ENCODE data around the gene TTC23.

TTC23 gene

DNA sequence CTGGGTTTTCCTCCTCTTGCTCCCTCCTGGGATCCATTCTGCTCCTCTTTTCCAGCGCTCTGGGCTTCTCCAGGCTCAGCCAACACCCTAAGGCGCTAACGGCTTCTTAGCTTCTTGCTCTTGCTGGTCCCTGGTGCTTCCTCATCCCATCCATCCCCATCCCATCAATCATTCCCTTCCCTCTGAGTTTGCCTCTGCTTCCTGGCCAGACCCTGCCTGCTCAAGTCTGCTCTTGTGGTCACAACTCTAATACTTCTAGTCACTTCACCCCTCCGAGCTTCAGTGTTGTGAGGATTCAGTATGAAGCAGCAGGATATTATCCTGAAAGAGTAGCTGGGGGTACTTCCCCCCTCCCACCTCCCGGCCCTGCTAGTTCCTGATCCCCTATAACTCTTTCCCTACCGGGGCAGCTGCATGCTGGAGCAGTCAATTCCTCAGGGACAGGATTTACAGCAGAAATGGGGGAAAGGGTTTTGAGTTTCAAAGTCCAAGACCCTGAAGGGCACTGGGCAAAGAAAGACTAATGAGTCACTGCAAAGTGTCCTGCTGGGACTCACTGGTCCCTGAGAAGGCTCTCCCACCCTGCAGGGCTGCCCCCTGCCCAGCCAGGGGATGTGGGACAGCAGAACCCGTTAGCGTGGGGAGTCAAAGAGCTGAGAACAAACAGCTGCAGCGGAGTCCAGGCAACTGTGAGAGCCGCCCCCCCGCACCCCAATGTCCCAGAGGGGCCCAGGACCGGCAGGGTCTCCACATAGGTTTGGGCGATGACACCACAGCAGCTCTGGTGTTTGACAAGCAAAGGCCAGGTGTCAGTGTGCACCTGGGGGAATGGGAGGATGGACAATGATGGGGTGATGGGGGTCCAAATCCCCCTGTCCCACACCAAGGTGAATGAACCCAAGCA, 146.8 kb downstream of the TTC23 start:
- Histone ChIP-seq H3K36me3 (ENCODE audit: insufficient read depth, low read length) (no peaks in the 10 kb centered on the region), H3K9ac (ENCODE audit: low read depth, low read length) (no peak overlapping the region), H3K4me1 (ENCODE audit: insufficient read depth, low read length) (no peaks in the 10 kb centered on the region), H3K9me3 (ENCODE audit: control insufficient read depth, insufficient read depth, low read length) (no peaks in the 10 kb centered on the region; the same call in 1 of the 2 replicates)

DNA sequence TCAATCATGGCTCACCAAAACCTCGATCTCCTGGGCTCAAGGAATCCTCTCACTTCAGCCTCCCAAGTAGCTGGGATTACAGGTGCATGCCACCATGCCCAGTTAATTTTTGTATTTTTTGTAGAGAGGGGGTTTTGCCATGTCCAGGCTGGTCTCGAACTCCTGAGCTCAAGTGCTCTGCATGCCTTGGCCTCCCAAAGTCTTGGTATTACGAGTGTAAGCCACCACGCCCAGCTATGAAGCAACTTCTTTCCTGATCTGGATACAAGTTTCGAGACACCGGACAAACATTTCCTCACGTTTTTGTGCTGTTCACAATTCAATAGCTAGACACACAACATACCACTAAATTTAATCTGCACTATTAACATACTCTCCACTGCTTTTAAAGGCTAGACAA, 147.9 kb downstream of the TTC23 start:
- H3K4me1 ChIP-seq (ENCODE audit: insufficient read depth, low read length), result no peaks in the 10 kb centered on the region
- no peaks in the 10 kb centered on the region for H3K36me3 ChIP-seq (ENCODE audit: insufficient read depth, low read length)
- H3K9ac ChIP-seq (ENCODE audit: low read depth, low read length), result no peak overlapping the region
- H3K9me3 ChIP-seq (ENCODE audit: control insufficient read depth, insufficient read depth, low read length), result no peaks in the 10 kb centered on the region; the same call in 1 of the 2 replicates

DNA sequence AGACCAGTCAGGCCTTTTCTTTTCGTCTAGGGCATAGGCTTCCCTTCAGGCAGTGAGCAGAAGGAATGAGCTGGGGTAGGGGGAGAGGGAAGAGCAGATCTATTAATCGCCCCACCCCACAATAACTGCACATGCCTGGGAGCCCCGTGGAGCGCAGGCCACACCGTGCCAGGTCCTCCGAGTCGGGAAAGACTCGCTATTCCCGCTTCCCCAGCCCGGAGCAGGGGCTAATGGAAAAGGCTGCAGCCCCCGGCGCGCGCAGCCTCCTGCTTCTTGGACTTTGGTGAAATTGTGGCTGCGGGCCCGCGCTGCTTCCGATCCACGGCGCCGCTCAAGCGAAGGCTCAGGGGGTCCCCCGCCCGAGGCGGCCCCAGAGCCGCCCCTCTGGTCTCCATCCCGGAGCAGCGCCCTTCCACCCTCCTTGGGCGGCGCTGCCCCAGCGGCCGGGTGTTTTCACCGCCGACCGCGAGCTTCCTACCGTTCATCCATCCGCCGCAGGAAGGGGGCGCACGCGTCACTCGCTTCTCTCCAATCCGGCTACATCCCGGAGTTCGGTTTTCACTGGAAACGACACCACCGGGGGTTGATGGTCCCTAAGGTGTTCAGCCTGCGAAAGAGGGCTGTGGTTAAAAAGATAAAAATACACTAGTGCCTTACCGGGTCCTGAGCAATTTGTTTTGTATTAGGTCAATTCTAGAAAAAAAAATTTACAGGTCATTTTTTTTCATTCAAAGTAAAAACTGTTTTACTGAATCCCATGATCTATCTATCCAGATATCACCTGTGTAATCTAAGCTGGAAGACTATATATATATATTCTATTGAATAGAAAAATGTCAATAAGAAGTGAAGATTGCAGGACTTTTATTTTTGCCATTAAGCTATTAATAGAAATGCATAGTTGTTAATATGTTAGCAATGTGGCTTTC, 148.9 kb downstream of the TTC23 start:
- Histone ChIP-seq H3K4me1 (ENCODE audit: insufficient read depth, low read length) (no peaks in the 10 kb centered on the region), H3K9me3 (ENCODE audit: control insufficient read depth, insufficient read depth, low read length) (no peaks in the 10 kb centered on the region; the same call in 1 of the 2 replicates), H3K9ac (ENCODE audit: low read depth, low read length) (peak overlapping the region; percentile 41; the same call in 1 of the 2 replicates), H3K36me3 (ENCODE audit: insufficient read depth, low read length) (no peaks in the 10 kb centered on the region)

DNA sequence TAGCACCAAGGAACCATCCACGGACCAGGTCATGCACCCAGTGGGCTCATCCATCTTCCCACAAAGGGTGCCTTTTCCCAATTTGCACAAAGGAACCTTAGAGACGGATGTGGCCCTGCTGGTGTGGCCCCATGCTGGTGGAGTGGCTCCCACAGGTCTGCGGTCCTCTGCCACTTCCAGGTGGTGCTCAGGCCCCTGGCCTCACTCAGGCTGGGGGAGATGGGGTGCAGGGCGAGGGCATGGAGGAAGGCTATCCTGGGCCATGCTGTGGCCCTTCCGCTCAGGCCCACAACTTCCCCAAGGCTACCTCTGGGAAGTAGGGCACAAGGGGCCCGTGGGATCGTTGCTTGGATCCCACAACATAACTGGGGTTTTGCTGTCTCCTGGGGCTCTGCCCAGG, 149.7 kb downstream of the TTC23 start:
- Histone ChIP-seq H3K4me1 (ENCODE audit: insufficient read depth, low read length) (no peaks in the 10 kb centered on the region), H3K36me3 (ENCODE audit: insufficient read depth, low read length) (no peaks in the 10 kb centered on the region), H3K9me3 (ENCODE audit: control insufficient read depth, insufficient read depth, low read length) (no peaks in the 10 kb centered on the region; the same call in 1 of the 2 replicates), H3K9ac (ENCODE audit: low read depth, low read length) (no peak overlapping the region)

DNA sequence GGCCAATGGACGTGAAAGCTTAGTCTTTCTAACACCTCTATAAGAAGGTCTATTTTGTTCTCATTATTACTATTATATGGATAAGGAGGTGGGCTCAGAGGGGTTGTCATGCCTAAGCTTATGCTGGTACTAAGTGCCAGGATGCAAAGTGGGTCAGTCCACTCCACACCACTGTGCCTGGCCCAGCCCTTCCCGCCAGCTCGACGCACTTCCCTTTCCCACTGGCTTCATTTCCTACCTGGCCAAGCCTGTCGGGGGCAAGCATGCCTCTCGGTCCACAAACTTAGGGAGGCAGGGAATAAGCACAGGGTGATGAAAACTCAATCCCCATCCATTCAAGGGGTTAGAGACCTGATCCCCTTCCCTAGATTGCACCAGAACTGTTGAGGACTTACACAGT, 150.4 kb downstream of the TTC23 start:
- Histone ChIP-seq H3K9me3 (ENCODE audit: control insufficient read depth, insufficient read depth, low read length) (no peaks in the 10 kb centered on the region; the same call in 1 of the 2 replicates), H3K9ac (ENCODE audit: low read depth, low read length) (no peak overlapping the region), H3K36me3 (ENCODE audit: insufficient read depth, low read length) (no peaks in the 10 kb centered on the region), H3K4me1 (ENCODE audit: insufficient read depth, low read length) (no peaks in the 10 kb centered on the region)

DNA sequence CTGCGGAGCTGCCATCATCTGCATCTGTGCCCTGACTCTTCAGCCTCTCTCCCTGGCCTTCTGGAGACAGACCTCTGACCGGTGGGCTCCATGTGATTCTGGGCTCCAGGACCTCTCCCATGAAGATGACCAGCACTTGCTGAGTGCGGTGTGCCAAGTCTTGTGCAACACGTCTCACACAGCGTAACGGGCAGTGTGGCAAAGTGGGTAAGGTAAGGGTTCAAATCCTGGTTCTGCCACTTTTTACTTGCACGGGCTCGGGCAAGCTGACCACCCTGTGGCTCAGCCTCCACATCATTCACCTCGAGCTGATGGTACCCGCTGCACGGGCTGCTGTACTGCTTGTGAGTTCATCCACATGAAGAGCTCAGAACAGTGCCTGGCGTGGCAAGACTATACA, 151.0 kb downstream of the TTC23 start:
- Histone ChIP-seq H3K4me1 (ENCODE audit: insufficient read depth, low read length) (no peaks in the 10 kb centered on the region), H3K9ac (ENCODE audit: low read depth, low read length) (no peak overlapping the region), H3K9me3 (ENCODE audit: control insufficient read depth, insufficient read depth, low read length) (no peaks in the 10 kb centered on the region; the same call in 1 of the 2 replicates), H3K36me3 (ENCODE audit: insufficient read depth, low read length) (no peaks in the 10 kb centered on the region)

DNA sequence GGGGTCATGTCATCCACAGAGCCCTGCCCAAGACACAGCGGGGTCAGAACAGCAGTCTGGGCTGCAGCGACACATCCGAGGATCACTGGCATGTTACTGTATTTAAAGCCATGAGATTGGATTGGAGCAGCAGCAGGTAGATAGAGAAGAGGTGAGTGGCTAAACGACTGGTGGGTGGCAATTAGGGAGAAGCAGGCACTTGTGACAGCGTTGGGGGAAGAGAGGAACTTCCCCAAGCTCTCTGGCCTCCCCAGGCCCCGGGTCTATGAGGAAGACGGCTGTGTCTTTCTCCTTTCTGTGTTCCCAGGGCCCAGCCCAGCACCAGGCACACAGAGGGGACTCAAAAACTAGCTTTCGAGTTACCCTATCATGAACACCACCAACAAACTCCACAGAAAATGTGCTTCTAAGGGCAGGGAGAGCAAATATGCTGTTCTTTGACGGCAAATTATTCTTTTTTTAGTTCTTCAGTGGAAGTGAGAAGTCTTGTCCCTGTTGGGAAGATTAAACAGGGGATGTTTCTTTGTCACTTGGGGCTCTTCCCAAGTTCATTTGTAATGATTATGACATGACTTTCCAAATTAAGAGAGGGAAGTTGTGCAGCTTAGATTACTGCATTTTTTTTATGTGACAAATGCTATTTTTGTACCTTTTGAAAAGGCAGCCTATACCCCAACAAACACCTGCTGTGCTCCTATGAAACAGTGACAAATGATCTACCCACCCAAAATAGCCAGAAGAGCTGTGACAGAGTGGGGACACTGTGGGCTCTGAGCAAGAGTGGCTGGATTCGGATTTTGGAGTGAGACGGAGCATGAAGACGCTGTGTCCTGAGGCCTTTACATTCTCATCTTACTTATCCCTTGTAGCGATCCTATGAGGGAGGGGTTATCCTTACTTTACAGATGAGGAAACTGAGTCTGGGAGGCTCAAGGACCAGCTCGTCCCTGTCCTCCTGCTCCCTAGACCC, 151.7 kb downstream of the TTC23 start:
- Histone ChIP-seq H3K36me3 (ENCODE audit: insufficient read depth, low read length) (no peaks in the 10 kb centered on the region), H3K9ac (ENCODE audit: low read depth, low read length) (no peak overlapping the region), H3K9me3 (ENCODE audit: control insufficient read depth, insufficient read depth, low read length) (no peaks in the 10 kb centered on the region), H3K4me1 (ENCODE audit: insufficient read depth, low read length) (no peaks in the 10 kb centered on the region)

DNA sequence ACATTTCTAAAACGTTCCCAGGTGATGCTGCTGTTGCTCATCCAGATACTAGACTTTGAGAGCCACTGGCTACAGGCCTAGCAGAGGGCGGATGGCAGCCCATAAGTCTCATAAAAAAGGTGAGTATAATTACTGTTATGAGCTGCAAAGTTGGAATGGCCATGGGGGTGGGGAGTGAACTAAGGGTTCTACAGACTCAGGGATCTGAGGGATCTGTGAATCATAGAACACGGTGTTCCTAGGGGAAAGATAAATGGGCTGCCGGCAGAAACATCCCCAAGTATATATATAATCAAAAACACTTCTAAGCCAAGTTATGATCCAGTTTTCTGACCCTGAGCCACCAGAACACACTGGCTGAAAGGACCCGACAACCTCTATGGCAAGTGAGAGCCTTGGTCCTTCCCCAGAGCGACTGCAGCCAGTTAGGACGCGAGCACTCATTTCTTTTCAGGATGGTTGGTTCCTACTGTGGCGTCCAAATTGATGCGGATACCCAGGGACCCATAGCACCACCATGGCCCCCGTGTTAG, 152.4 kb downstream of the TTC23 start:
- no peaks in the 10 kb centered on the region for H3K4me1 ChIP-seq (ENCODE audit: insufficient read depth, low read length)
- no peak overlapping the region for H3K9ac ChIP-seq (ENCODE audit: low read depth, low read length)
- H3K36me3 ChIP-seq (ENCODE audit: insufficient read depth, low read length), result no peaks in the 10 kb centered on the region
- H3K9me3 ChIP-seq (ENCODE audit: control insufficient read depth, insufficient read depth, low read length), result no peaks in the 10 kb centered on the region

DNA sequence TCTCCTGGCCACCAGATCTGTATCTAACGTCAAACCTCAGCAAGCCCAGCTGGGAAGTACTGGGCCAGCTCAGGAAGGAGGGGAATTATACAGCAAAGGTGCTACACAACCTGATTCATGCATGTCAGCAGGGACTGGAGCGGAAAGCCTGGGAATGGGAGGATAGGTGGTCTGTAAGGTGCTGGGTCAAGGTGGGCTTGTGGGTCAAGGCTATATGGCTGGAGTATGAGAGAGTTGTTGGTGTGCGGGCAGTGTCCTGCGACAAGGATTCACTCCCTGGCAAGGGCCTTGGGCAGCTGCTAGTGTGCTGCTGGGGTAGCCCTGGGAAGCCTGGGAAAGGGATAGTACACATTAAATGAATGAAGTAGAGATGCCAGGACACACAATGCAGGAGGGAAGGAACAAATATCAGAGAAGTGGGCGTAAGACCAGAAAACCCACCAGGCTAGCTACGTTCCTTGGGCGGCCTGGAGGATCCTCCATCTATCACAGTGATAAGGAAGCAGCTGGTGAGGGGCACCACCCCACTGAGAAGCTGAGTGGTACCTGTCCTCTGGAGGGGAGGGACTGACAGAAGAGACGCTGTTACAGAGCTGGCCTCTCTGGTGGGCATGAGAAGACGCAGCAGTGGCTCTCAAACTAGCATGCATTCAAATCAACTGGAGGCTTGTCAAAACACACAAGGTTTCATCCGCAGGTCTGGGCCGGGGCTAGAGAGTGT, 153.0 kb downstream of the TTC23 start:
- H3K9me3 ChIP-seq (ENCODE audit: control insufficient read depth, insufficient read depth, low read length), result no peaks in the 10 kb centered on the region
- no peak overlapping the region for H3K9ac ChIP-seq (ENCODE audit: low read depth, low read length)
- H3K36me3 ChIP-seq (ENCODE audit: insufficient read depth, low read length), result no peaks in the 10 kb centered on the region
- no peaks in the 10 kb centered on the region for H3K4me1 ChIP-seq (ENCODE audit: insufficient read depth, low read length)

DNA sequence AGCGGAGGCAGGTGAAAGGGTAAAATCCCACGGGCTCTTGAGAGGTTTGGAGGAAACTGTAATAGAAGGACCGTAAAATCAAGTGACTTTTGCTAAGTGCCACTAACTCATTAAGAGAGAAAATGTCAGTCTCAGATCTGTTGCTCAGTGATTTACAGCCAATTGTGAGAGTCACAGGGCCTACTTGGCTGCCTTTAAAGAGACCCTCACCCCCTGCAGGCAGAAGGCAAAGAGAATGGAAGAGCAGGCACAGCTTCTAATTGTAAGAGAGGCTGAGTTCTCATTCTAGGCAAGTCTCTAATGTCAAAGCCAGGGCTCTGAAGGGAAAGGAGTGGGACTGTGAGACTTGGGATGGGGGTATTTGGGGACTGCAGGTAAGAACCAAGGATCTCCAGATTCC, 153.8 kb downstream of the TTC23 start:
- H3K4me1 ChIP-seq (ENCODE audit: insufficient read depth, low read length), result no peaks in the 10 kb centered on the region
- no peaks in the 10 kb centered on the region for H3K36me3 ChIP-seq (ENCODE audit: insufficient read depth, low read length)
- 0 out of 2 replicates have a peak, but pooled peaks cover 3% of the 10 kb centered on the region for H3K9me3 ChIP-seq (ENCODE audit: control insufficient read depth, insufficient read depth, low read length)
- H3K9ac ChIP-seq (ENCODE audit: low read depth, low read length), result no peak overlapping the region

DNA sequence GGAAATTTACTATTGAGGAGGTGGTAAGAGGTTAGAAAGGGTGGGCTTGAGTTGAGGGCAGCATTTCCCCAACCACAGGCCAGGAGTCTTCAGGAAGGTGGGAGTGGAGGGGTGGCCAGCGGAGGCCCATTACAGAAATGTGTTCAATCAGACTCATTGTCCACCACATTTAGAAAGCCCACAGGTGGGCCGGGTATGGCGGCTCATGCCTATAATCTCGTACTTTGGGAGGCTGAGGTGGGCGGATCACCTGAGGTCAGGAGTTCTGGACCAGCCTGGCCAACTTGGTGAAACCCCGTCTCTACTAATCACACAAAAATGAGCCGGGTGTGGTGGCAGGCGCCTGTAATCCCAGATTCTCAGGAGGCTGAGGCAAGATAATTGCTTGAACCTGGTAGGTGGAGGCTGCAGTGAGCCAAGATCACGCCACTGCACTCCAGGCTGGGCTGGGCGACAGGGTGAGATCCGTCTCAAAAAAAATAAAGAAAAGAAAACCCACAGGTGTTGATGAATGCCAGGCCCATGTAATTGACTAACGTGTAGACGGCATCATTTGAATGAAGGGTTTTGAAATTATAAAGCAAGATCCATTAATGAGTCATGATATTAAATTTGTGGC, 156.7 kb downstream of the TTC23 start:
- Histone ChIP-seq H3K4me1 (ENCODE audit: insufficient read depth, low read length) (no peaks in the 10 kb centered on the region), H3K9ac (ENCODE audit: low read depth, low read length) (no peak overlapping the region), H3K36me3 (ENCODE audit: insufficient read depth, low read length) (no peaks in the 10 kb centered on the region), H3K9me3 (ENCODE audit: control insufficient read depth, insufficient read depth, low read length) (0 out of 2 replicates have a peak, but pooled peaks cover 3% of the 10 kb centered on the region)

DNA sequence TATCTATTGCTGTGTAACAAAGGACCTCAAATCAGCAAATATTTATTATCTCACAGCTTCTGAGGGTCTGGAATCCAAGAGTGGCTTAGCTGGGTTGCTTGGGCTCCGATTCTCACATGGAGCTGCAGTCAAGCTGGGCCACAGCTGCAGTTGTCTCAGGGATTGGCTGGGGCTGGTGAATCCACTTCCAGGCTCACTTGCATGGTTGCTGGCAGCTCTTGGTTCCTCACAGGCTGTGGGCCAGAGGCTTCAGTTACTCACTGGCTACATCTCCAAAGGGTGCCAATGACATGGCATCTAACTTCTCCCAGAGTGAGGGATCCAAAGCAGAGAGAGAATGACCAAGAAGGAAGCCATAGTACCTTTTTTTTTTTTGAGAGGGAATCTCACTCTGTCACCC, 158.4 kb downstream of the TTC23 start:
- no peak overlapping the region for H3K9ac ChIP-seq (ENCODE audit: low read depth, low read length)
- 0 out of 2 replicates have a peak, but pooled peaks cover 3% of the 10 kb centered on the region for H3K9me3 ChIP-seq (ENCODE audit: control insufficient read depth, insufficient read depth, low read length)
- no peaks in the 10 kb centered on the region for H3K36me3 ChIP-seq (ENCODE audit: insufficient read depth, low read length)
- no peaks in the 10 kb centered on the region for H3K4me1 ChIP-seq (ENCODE audit: insufficient read depth, low read length)
